DOHH2 (cell line): Measurements from ENCODE around the gene APBA2.

ENCODE experiments used
- EZH2phosphoT487 ChIP-seq: fragments of 200-600 bp; sonication (generic); IDR thresholded peaks from 2 replicates; pipeline ENCODE4 v1.6.1; 2017; ENCODE audit warnings: borderline replicate concordance, mild to moderate bottlenecking, antibody characterized with exemption, low read length, moderate library complexity, mixed read lengths
- TF ChIP-seq, protein P1 (sequence below): fragments of 200-600 bp; sonication (generic); IDR thresholded peaks from one replicate; pipeline ENCODE4 v1.5.1; 2014; ENCODE audit warnings: antibody characterized with exemption, mild to moderate bottlenecking, low read depth, low read length; ENCODE audit not compliant: poor library complexity, severe bottlenecking

DNA sequence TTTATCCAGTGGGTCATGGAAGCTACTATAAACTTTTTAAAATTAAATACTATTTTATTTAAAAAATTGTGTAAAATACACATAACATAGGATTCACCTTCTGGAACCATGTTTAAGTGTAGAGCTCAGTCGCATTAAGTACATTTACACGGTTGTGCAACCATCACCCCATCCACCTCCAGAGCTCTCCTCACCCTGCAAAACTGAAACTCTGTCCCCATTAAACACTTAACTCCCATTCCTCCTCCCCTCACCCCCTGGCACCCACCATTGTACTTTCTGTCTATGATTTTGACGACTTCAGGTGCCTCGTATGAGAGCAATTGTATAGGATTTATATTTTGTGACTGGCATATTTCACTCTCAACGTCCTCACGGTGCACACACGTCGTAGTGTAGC, 70.7 kb downstream of the APBA2 start:
- TF ChIP-seq, protein P1, sequence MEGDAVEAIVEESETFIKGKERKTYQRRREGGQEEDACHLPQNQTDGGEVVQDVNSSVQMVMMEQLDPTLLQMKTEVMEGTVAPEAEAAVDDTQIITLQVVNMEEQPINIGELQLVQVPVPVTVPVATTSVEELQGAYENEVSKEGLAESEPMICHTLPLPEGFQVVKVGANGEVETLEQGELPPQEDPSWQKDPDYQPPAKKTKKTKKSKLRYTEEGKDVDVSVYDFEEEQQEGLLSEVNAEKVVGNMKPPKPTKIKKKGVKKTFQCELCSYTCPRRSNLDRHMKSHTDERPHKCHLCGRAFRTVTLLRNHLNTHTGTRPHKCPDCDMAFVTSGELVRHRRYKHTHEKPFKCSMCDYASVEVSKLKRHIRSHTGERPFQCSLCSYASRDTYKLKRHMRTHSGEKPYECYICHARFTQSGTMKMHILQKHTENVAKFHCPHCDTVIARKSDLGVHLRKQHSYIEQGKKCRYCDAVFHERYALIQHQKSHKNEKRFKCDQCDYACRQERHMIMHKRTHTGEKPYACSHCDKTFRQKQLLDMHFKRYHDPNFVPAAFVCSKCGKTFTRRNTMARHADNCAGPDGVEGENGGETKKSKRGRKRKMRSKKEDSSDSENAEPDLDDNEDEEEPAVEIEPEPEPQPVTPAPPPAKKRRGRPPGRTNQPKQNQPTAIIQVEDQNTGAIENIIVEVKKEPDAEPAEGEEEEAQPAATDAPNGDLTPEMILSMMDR, result no peak
- no peak for TF ChIP-seq EZH2phosphoT487
